ENCODE measurements around the gene FAM3B.

The FAM3B gene

DNA sequence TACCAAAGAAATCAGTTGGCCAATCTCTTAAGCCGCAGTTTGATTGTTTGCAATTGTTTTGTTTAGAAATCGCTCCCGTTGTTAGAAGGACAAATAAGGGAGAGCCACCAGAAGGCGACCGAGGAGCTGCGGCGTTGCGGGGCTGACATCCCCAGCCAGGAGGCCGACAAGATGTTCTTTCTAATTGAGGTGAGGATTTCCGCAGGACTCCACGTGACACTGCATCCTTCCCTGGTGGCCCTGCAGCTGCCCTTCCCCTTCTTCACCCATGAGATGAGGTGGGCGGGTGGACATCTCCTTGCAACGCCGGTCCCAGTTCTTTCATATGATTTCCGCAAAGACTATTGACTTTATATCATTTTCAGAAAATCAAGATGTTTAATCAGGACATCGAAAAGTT, 82.2 kb downstream of the FAM3B start:
- DNase-seq: no peak

- no peak for DNase-seq
Observed at GRCh38 chr21:41399246-41399800, 82.7 kb downstream of the FAM3B start.

DNA sequence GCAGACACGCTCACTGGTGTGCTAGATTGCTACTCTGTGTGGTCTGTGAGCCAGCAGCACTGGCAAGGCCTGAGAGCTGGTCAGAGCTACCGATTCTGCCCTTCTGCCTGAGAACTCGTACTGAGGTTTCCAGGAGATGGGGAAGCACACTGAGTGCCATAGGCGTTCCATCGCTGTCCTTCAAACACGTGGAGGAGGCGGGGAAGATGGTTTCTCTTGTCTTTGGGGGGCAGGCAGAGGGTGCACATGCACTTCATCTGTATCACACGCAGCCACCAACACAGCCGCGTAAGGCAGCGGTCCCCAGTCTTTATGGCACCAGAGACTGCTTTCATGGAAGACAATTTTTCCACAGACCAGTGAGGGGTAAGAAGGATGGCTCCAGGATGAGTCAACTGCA, 85.6 kb downstream of the FAM3B start:
- no peak for DNase-seq

GRCh38 chr21:41402796-41403195, 86.2 kb downstream of the FAM3B start:
- no peak for DNase-seq

DNA sequence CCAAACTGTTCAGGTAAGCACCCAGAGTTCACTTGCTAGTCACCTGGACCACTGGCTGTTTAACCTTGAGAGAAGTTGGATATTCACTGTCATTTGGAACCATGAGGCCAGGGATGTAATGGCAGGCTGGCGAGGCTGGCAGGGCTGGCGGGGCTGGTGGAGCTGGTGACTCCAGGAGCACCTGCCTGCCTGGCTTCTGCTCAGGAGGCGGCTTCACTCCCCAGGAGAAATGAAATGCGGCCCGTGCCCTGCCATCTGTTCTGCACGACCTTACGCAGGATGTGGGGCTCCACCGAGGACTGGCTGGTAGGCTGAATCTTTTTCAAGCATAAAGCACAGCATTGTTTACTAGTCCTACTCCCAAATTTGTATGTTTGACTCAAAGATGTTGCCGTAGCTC, 86.7 kb downstream of the FAM3B start:
- no peak for DNase-seq

- no peak for DNase-seq
Observed at GRCh38 chr21:41403966-41404365, 87.4 kb downstream of the FAM3B start.

DNA sequence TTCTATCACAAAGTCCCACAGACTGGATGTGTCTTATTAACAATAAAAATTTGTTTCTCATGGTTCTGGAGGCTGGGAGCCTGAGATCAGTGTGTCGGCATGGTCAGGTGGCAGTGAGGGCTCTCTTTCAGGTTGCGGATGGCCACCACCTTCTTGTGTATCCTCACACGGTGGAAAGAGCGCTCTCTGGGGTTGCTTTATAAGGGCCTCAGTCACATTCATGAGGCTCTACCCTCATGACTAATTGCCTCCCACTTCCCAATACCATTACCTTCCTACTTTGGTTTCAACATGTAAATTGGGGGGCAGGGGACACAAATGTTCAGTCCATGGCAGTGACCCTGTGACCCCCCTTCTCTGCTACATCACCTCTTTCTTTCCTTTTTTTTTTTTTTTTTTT, 88.7 kb downstream of the FAM3B start:
- DNase-seq: no peak

DNA sequence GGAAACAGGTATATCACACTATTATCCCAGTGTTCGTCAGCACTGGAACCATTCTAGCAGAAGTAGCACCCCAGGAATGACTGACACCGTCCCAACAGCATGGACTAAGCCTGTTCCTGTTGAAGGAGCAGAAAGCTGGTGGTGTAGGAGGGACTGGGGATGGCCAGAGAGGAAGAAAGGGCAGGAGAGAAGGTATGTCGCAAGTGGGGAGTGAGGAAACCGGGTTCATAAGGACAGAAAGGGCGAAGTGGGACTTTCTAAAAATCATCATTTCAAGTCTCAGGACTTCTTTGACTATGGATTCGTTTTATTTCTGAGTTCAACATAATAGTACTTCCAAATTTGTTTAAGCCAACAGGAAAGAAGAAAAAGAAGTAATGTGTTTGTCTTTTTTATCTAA, 89.7 kb downstream of the FAM3B start:
- no peak for DNase-seq
